Measurements from ENCODE around the gene HIP1. TPM values are rescaled to one million over a fixed set of nuclear protein-coding genes. Genes with fewer than 3 reads are reported as not detected.
"Not testable (repeated sequence)": the region's sequence is repeated elsewhere in the genome, so short reads cannot be mapped to it uniquely, and the experiment has no call there.

Gene HIP1
- total RNA-seq, 1 donor from 2014 or later = 14.0 TPM

- H3K27me3 ChIP-seq (ENCODE audit: insufficient read depth, low read length) = no peaks in the 10 kb centered on the region
- no peaks in the 10 kb centered on the region for H3K36me3 ChIP-seq (ENCODE audit: insufficient read depth, low read length)
- Mint-ChIP-seq H3K4me3 (ENCODE audit: unreplicated experiment) (no peak overlapping the region), H3K4me1 (ENCODE audit: low read depth, unreplicated experiment) (no peaks in the 10 kb centered on the region), H3K9me3 (ENCODE audit: unreplicated experiment) (no peaks in the 10 kb centered on the region), H3K36me3 (ENCODE audit: low read depth, unreplicated experiment) (peaks cover 6% of the 10 kb centered on the region), H3K27ac (ENCODE audit: unreplicated experiment) (no peak overlapping the region), H3K27me3 (ENCODE audit: low read depth, unreplicated experiment) (no peaks in the 10 kb centered on the region)
- H2AFZ ChIP-seq (ENCODE audit: low read depth, low read length) = no peak overlapping the region
- TF ChIP-seq CTCF (IDR thresholded peaks at IDR 0.05; ENCODE audit: insufficient read depth, low read depth, low read length) (no peak), EZH2 (IDR thresholded peaks at IDR 0.05; ENCODE audit: insufficient read depth, low read length) (no peak)
- no peak overlapping the region for H3K4me2 ChIP-seq (ENCODE audit: low read length)
- H3K4me3 ChIP-seq (ENCODE audit: insufficient read depth, low read depth, low read length) = no peak overlapping the region
- no peaks in the 10 kb centered on the region for H3K79me2 ChIP-seq (ENCODE audit: insufficient read depth, low read length)
- FAIRE-seq = no peak
- no peaks in the 10 kb centered on the region for H3K9me3 ChIP-seq (ENCODE audit: insufficient read depth, low read depth, low read length)
- DNase-seq (ENCODE audit: low read depth) = no peak
- no peaks in the 10 kb centered on the region for H3K4me1 ChIP-seq (ENCODE audit: insufficient read depth, low read length)
- no peak overlapping the region for H3K27ac ChIP-seq (ENCODE audit: low read depth, low read length)
- no peaks in the 10 kb centered on the region for H4K20me1 ChIP-seq (ENCODE audit: insufficient read depth, low read length)
- no peak overlapping the region for H3K9ac ChIP-seq (ENCODE audit: low read length)
Measured at GRCh38 chr7:75604408-75604807, 134.3 kb downstream of the HIP1 start.

GRCh38 chr7:75602831-75603230 lies 135.9 kb downstream of the HIP1 start:
- H3K4me3 Mint-ChIP-seq (ENCODE audit: unreplicated experiment); H4K20me1 ChIP-seq (ENCODE audit: insufficient read depth, low read length); H3K36me3 Mint-ChIP-seq (ENCODE audit: low read depth, unreplicated experiment); H3K27ac ChIP-seq (ENCODE audit: low read depth, low read length); H3K4me3 ChIP-seq (ENCODE audit: insufficient read depth, low read depth, low read length); H2AFZ ChIP-seq (ENCODE audit: low read depth, low read length); H3K4me1 Mint-ChIP-seq (ENCODE audit: low read depth, unreplicated experiment); FAIRE-seq; H3K9ac ChIP-seq (ENCODE audit: low read length); H3K36me3 ChIP-seq (ENCODE audit: insufficient read depth, low read length); H3K4me2 ChIP-seq (ENCODE audit: low read length); H3K9me3 Mint-ChIP-seq (ENCODE audit: unreplicated experiment); H3K27me3 Mint-ChIP-seq (ENCODE audit: low read depth, unreplicated experiment); H3K79me2 ChIP-seq (ENCODE audit: insufficient read depth, low read length); H3K27ac Mint-ChIP-seq (ENCODE audit: unreplicated experiment); H3K9me3 ChIP-seq (ENCODE audit: insufficient read depth, low read depth, low read length); H3K27me3 ChIP-seq (ENCODE audit: insufficient read depth, low read length): not testable (repeated sequence)
- DNase-seq (ENCODE audit: low read depth) = peak; percentile 20
- peaks cover 11% of the 10 kb centered on the region for H3K4me1 ChIP-seq (ENCODE audit: insufficient read depth, low read length)

GRCh38 chr7:75601539-75601938 lies 137.2 kb downstream of the HIP1 start:
- H2AFZ ChIP-seq (ENCODE audit: low read depth, low read length) = no peak overlapping the region
- H3K27me3 ChIP-seq (ENCODE audit: insufficient read depth, low read length) = no peaks in the 10 kb centered on the region
- H3K4me2 ChIP-seq (ENCODE audit: low read length) = no peak overlapping the region
- Mint-ChIP-seq H3K4me1 (ENCODE audit: low read depth, unreplicated experiment) (peaks cover 4% of the 10 kb centered on the region), H3K27ac (ENCODE audit: unreplicated experiment) (no peak overlapping the region), H3K9me3 (ENCODE audit: unreplicated experiment) (no peaks in the 10 kb centered on the region), H3K4me3 (ENCODE audit: unreplicated experiment) (no peak overlapping the region), H3K27me3 (ENCODE audit: low read depth, unreplicated experiment) (no peaks in the 10 kb centered on the region), H3K36me3 (ENCODE audit: low read depth, unreplicated experiment) (peaks cover 6% of the 10 kb centered on the region)
- H3K9ac ChIP-seq (ENCODE audit: low read length) = no peak overlapping the region
- no peaks in the 10 kb centered on the region for H3K36me3 ChIP-seq (ENCODE audit: insufficient read depth, low read length)
- no peak for FAIRE-seq
- peaks cover 22% of the 10 kb centered on the region for H3K4me1 ChIP-seq (ENCODE audit: insufficient read depth, low read length)
- no peaks in the 10 kb centered on the region for H4K20me1 ChIP-seq (ENCODE audit: insufficient read depth, low read length)
- no peak for DNase-seq (ENCODE audit: low read depth)
- H3K27ac ChIP-seq (ENCODE audit: low read depth, low read length) = no peak overlapping the region
- no peak overlapping the region for H3K4me3 ChIP-seq (ENCODE audit: insufficient read depth, low read depth, low read length)
- no peaks in the 10 kb centered on the region for H3K9me3 ChIP-seq (ENCODE audit: insufficient read depth, low read depth, low read length)
- no peaks in the 10 kb centered on the region for H3K79me2 ChIP-seq (ENCODE audit: insufficient read depth, low read length)
- TF ChIP-seq EZH2 (IDR thresholded peaks at IDR 0.05; ENCODE audit: insufficient read depth, low read length) (no peak), CTCF (IDR thresholded peaks at IDR 0.05; ENCODE audit: insufficient read depth, low read depth, low read length) (no peak)

GRCh38 chr7:75600748-75601147 lies 138.0 kb downstream of the HIP1 start:
- not testable (repeated sequence) for H3K4me2 ChIP-seq (ENCODE audit: low read length); H3K79me2 ChIP-seq (ENCODE audit: insufficient read depth, low read length); H3K9me3 ChIP-seq (ENCODE audit: insufficient read depth, low read depth, low read length); H3K9me3 Mint-ChIP-seq (ENCODE audit: unreplicated experiment); H3K27me3 ChIP-seq (ENCODE audit: insufficient read depth, low read length); H3K9ac ChIP-seq (ENCODE audit: low read length); H3K4me1 Mint-ChIP-seq (ENCODE audit: low read depth, unreplicated experiment); H4K20me1 ChIP-seq (ENCODE audit: insufficient read depth, low read length); H3K36me3 ChIP-seq (ENCODE audit: insufficient read depth, low read length); FAIRE-seq; H3K4me3 Mint-ChIP-seq (ENCODE audit: unreplicated experiment); H3K4me3 ChIP-seq (ENCODE audit: insufficient read depth, low read depth, low read length); DNase-seq (ENCODE audit: low read depth); H3K27ac Mint-ChIP-seq (ENCODE audit: unreplicated experiment); H3K27me3 Mint-ChIP-seq (ENCODE audit: low read depth, unreplicated experiment); H3K27ac ChIP-seq (ENCODE audit: low read depth, low read length); H2AFZ ChIP-seq (ENCODE audit: low read depth, low read length); H3K36me3 Mint-ChIP-seq (ENCODE audit: low read depth, unreplicated experiment)
- H3K4me1 ChIP-seq (ENCODE audit: insufficient read depth, low read length) = peaks cover 23% of the 10 kb centered on the region

Data from astrocyte (in vitro differentiated cells and primary cell).